Suprapubic skin (tissue), 4 donors: ENCODE results near the gene GPR132. TPM values are rescaled to one million over a fixed set of nuclear protein-coding genes. Genes with fewer than 3 reads are reported as not detected.
"Not testable (repeated sequence)": the region's sequence is repeated elsewhere in the genome, so short reads cannot be mapped to it uniquely, and the experiment has no call there.

Experiments used
- DNase-seq, 2 donors: peaks; one replicate each; pipeline ENCODE4 v3.0.0-alpha.2; 2019; ENCODE audit warnings: low spot score in 2 of 2
- H3K27ac ChIP-seq: fragments of 200-600 bp; sonication (generic); one replicate; pipeline ENCODE4 v1.5.1; 2019
- H3K27me3 ChIP-seq: fragments of 200-600 bp; sonication (generic); one replicate; pipeline ENCODE4 v1.5.1; 2019
- H3K36me3 ChIP-seq: fragments of 200-600 bp; sonication (generic); one replicate; pipeline ENCODE4 v1.5.1; 2019
- H3K4me1 ChIP-seq: fragments of 200-600 bp; sonication (generic); one replicate; pipeline ENCODE4 v1.5.1; 2019
- H3K4me3 ChIP-seq: fragments of 200-600 bp; sonication (generic); one replicate; pipeline ENCODE4 v1.5.1; 2019; ENCODE audit warnings: mild to moderate bottlenecking
- H3K9me3 ChIP-seq: fragments of 200-600 bp; sonication (generic); one replicate; pipeline ENCODE4 v1.5.1; 2019
- CTCF ChIP-seq, 2 donors: fragments of 200-600 bp in 1 of 2; fragments of 450-650 bp in 1 of 2; sonication (generic) in 1 of 2; IDR thresholded peaks; one replicate each; pipeline ENCODE4 v1.5.1; 2016 to 2019; ENCODE audit warnings: antibody characterized with exemption in 2 of 2, mild to moderate bottlenecking in 1 of 2, moderate library complexity in 1 of 2
- EP300 ChIP-seq: sonication (generic); formaldehyde crosslinking; IDR thresholded peaks from one replicate; pipeline ENCODE4 v1.6.1; 2017; ENCODE audit warnings: antibody characterized with exemption
- POLR2A ChIP-seq, 2 donors: fragments of 450-650 bp; IDR thresholded peaks; one replicate each; pipeline ENCODE4 v1.6.1; 2017; ENCODE audit warnings: antibody characterized with exemption in 2 of 2, mild to moderate bottlenecking in 2 of 2, moderate library complexity in 2 of 2
- POLR2AphosphoS5 ChIP-seq, 3 donors: sonication (generic); formaldehyde crosslinking; IDR thresholded peaks; one replicate each; pipeline ENCODE4 v1.6.1; 2017; ENCODE audit warnings: antibody characterized with exemption in 3 of 3
- WGBS: methylation state at CpG from one replicate; pipeline ENCODE4 v1.1.5; 2018; 5-methylcytosine and 5-hydroxymethylcytosine counted together
- total RNA-seq, 4 donors: library from RNA; depleted of rRNA; stranded (reverse); fragments of >200 nt; gene quantifications; one replicate each; pipeline ENCODE4 v1.1.0, GENCODE V29; 2016

GPR132 gene
- total RNA-seq, 4 donors from 2014 or later = 0.95 to 2.7 (median 1.3) TPM

GRCh38 chr14:105041841-105042765 is 23.1 kb downstream of the GPR132 start:
- TF ChIP-seq CTCF (IDR thresholded peaks at IDR 0.05) (no peak), POLR2A (IDR thresholded peaks at IDR 0.05) (no peak), POLR2AphosphoS5 (IDR thresholded peaks at IDR 0.05) (no peak), EP300 (no peak)
- WGBS = 57% methylated on average over 27 of the region's 28 CpGs
- H3K4me3 ChIP-seq = no peak overlapping the region
- H3K9me3 ChIP-seq = no peaks in the 10 kb centered on the region
- peaks cover 17% of the 10 kb centered on the region for H3K4me1 ChIP-seq
- no peaks in the 10 kb centered on the region for H3K36me3 ChIP-seq
- H3K27me3 ChIP-seq = no peaks in the 10 kb centered on the region
- DNase-seq = peak in 1 of 2 donors; percentile 62
- H3K27ac ChIP-seq = peak overlapping the region; percentile 38

DNA sequence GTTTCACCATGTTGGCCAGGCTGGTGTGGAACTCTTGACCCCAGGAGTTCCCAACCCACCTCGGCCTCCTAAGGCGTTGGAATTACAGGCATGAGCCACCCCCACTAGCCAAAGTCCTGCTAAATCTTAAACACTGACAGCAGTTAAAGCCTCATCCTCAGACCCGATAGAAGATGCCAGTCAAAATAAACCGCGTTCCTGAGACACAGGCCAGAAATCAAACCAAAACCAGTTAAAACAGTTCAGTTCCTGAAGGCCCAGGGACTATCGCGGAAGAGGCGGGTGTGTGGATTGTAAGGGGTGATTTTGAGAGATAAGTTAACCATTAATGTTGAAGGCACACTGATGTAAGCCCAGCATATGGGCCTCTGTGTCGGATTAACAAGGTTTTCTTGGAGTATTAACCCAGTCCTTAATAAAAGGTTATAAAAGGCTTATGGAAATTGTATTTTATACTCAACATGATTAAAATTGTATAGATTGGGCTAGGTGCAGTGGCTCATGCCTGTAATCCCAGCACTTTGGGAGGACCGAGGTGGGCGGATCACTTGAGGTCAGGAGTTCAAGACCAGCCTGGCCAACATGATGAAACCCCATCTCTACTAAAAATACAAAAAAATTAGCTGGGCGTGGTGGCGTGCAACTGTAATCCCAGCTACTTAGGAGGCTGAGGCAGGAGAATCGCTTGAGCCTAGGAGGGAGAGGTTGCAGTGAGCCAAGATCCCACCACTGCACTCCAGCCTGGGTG is 25.6 kb downstream of the GPR132 start:
- peaks cover 11% of the 10 kb centered on the region for H3K4me1 ChIP-seq
- no peaks in the 10 kb centered on the region for H3K27me3 ChIP-seq
- no peak for DNase-seq
- H3K36me3 ChIP-seq = no peaks in the 10 kb centered on the region
- no peak overlapping the region for H3K27ac ChIP-seq
- no peaks in the 10 kb centered on the region for H3K9me3 ChIP-seq
- no peak overlapping the region for H3K4me3 ChIP-seq
- WGBS = 83% methylated on average over 14 of the region's 14 CpGs
- no peak for TF ChIP-seq EP300
- no peak for TF ChIP-seq CTCF (IDR thresholded peaks at IDR 0.05)
- no peak for TF ChIP-seq POLR2AphosphoS5 (IDR thresholded peaks at IDR 0.05)
- no peak for TF ChIP-seq POLR2A (IDR thresholded peaks at IDR 0.05)

DNA sequence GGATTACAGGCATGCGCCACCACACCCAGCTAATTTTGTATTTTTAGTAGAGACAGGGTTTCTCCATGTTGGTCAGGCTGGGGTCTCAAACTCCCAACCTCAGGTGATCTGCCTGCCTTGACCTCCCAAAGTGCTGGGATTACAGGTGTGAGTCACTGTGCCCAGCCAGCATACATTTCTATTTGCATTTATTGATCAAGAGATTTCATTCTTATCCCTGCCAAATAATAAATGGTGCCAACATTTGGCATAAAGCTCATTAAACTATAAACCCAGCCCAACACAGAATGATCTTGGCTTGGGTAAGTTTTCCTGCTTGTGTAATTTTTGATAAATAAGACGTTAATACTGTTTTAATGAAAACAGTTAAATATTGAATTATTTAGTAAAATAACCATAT is 29.6 kb downstream of the GPR132 start:
- not testable (repeated sequence) for H3K9me3 ChIP-seq, H3K27ac ChIP-seq
- 62% methylated on average over 2 of the region's 2 CpGs for WGBS

GRCh38 chr14:105034315-105035039 is 30.8 kb downstream of the GPR132 start:
- Histone ChIP-seq H3K4me1 (no peaks in the 10 kb centered on the region), H3K9me3 (no peaks in the 10 kb centered on the region), H3K36me3 (no peaks in the 10 kb centered on the region), H3K4me3 (no peak overlapping the region), H3K27ac (no peak overlapping the region), H3K27me3 (no peaks in the 10 kb centered on the region)
- TF ChIP-seq CTCF (IDR thresholded peaks at IDR 0.05) = no peak
- TF ChIP-seq POLR2AphosphoS5 (IDR thresholded peaks at IDR 0.05) = no peak
- TF ChIP-seq EP300 = no peak
- no peak for DNase-seq
- WGBS = 88% methylated on average over 17 of the region's 17 CpGs

More for the DNA sequence above, 29.6 kb downstream of the GPR132 start:
- not testable (repeated sequence) for DNase-seq, H3K4me1 ChIP-seq, H3K4me3 ChIP-seq, H3K27me3 ChIP-seq, H3K36me3 ChIP-seq

DNA sequence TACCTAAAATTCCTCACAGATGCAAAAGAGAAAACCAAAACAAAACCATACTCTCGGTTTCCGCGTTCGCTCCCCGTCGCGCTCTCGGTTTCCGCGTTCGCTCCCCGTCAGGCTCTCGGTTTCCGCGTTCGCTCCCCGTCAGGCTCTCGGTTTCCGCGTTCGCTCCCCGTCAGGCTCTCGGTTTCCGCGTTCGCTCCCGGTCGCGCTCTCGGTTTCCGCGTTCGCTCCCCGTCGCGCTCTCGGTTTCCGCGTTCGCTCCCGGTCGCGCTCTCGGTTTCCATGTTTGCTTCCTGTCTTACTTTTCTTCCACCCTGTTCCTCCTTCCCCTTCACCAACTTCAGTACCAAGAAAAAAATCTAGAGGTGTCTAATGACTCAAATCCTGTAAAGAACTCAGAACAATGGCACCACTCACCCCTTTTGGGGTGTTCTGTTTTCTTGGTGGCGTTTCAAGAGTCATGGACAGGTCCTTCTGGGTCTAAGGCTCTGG is 31.8 kb downstream of the GPR132 start:
- DNase-seq, H3K4me1 ChIP-seq, H3K36me3 ChIP-seq, H3K9me3 ChIP-seq, H3K27me3 ChIP-seq: not testable (repeated sequence)
- Histone ChIP-seq H3K4me3 (peak overlapping the region; percentile 54), H3K27ac (peak overlapping the region; percentile 57)
- WGBS = 9% methylated on average over 42 of the region's 45 CpGs

- H3K4me1 ChIP-seq, DNase-seq, H3K4me3 ChIP-seq, H3K27me3 ChIP-seq, H3K9me3 ChIP-seq, H3K36me3 ChIP-seq: not testable (repeated sequence)
- WGBS = 76% methylated on average over 5 of the region's 5 CpGs
- peak overlapping the region; percentile 57 for H3K27ac ChIP-seq
These were observed 32.8 kb downstream of the GPR132 start for GRCh38 chr14:105032451-105032901.
